GM12878 (cell line): ENCODE results near the gene EFHC1. TPM values are rescaled to one million over a fixed set of nuclear protein-coding genes. Genes with fewer than 3 reads are reported as not detected.

ENCODE experiments used
- ATAC-seq: fragments of 200-7000 bp; cut with Tn5 transposase; 3 replicates; pipeline ENCODE4 v1.9.1; 2020; ENCODE audit warnings: mild to moderate bottlenecking, moderate library complexity
- BruUV-seq: library from RNA; stranded (reverse); fragments of 400-500 nt; replicated peaks from 2 replicates; lab custom pipeline; 2021; lab: Mats Ljungman, UMichigan
- CTCF ChIA-PET: fragments of 300-600 bp; sonication (Branson Sonifier 250); formaldehyde crosslinking; extraction: SDS; loops from one replicate; lab custom pipeline; 2021; ENCODE audit warnings: inconsistent platforms; lab: Yijun Ruan, JAX
- POLR2A ChIA-PET: fragments of 350-600 bp; formaldehyde crosslinking; extraction: SDS; loops from one replicate; lab custom pipeline; 2021; ENCODE audit warnings: inconsistent platforms; lab: Charles Lee
- RAD21 ChIA-PET: fragments of 300-600 bp; sonication (Branson Sonifier 250); formaldehyde crosslinking; loops from one replicate; lab custom pipeline; 2023; ENCODE audit warnings: antibody characterized with exemption; ENCODE audit not compliant: unreplicated experiment; lab: Charles Lee
- SMC1A ChIA-PET: fragments of 300-600 bp; sonication (Branson Sonifier 250); formaldehyde crosslinking; loops from one replicate; lab custom pipeline; 2023; ENCODE audit not compliant: unreplicated experiment, uncharacterized antibody; lab: Charles Lee
- DNase-seq: peaks from one replicate; pipeline ENCODE4 v3.0.0-alpha.2; 2011; ENCODE audit warnings: low read depth, low spot score
- FAIRE-seq: peaks from 3 replicates; lab custom pipeline; 2011; peaks lifted over from hg19 to GRCh38; lab: Jason Lieb, UNC
- H2AFZ ChIP-seq: 2 replicates; pipeline ENCODE4 v1.6.0; 2011; ENCODE audit warnings: low read depth, low read length, control low read depth; ENCODE audit not compliant: control insufficient read depth
- H3K27ac ChIP-seq: 2 replicates; pipeline ENCODE4 v1.5.1; 2011; ENCODE audit warnings: control low read depth; ENCODE audit not compliant: control insufficient read depth, insufficient read depth
- H3K27me3 ChIP-seq, 2 experiments: replicated peaks in 1 of 2; 2 replicates each; pipeline versions ENCODE4 v1.6.0 to v1.6.1; 2011; ENCODE audit warnings: low read length in 1 of 2; ENCODE audit not compliant: control insufficient read depth in 2 of 2, insufficient read depth in 2 of 2
- H3K36me3 ChIP-seq, 2 experiments: 2 replicates each; pipeline ENCODE4 v1.5.1; 2011; ENCODE audit warnings: low read length in 1 of 2; ENCODE audit not compliant: control insufficient read depth in 2 of 2, insufficient read depth in 2 of 2
- H3K4me1 ChIP-seq: 2 replicates; pipeline ENCODE4 v1.6.1; 2011; ENCODE audit warnings: mild to moderate bottlenecking, low read length, moderate library complexity, mixed read lengths; ENCODE audit not compliant: control insufficient read depth, insufficient read depth
- H3K4me2 ChIP-seq: 2 replicates; pipeline ENCODE4 v1.6.0; 2011; ENCODE audit warnings: control low read depth; ENCODE audit not compliant: control insufficient read depth, insufficient read depth
- H3K4me3 ChIP-seq: fragments of 200-600 bp; sonication (generic); 2 replicates; pipeline ENCODE4 v1.5.1; 2016
- H3K79me2 ChIP-seq: 2 replicates; pipeline ENCODE4 v1.6.0; 2011; ENCODE audit warnings: low read length; ENCODE audit not compliant: control insufficient read depth, insufficient read depth
- H3K9ac ChIP-seq: 2 replicates; pipeline ENCODE4 v1.8.0; 2011; ENCODE audit warnings: low read length, control low read depth, mixed read lengths; ENCODE audit not compliant: control insufficient read depth, insufficient read depth
- H3K9me3 ChIP-seq: replicated peaks from 3 replicates; pipeline ENCODE4 v1.5.1; 2011; ENCODE audit warnings: mild to moderate bottlenecking, low read length; ENCODE audit not compliant: control insufficient read depth, insufficient read depth
- H4K20me1 ChIP-seq: 2 replicates; pipeline ENCODE4 v1.6.0; 2011; ENCODE audit not compliant: control insufficient read depth, insufficient read depth
- EGR1 ChIP-seq, 2 experiments: IDR thresholded peaks; 1 replicate in 1 of 2; 2 replicates in 1 of 2; pipeline ENCODE4 v1.6.1; 2011 to 2012; ENCODE audit warnings: low read depth in 2 of 2, low read length in 2 of 2, borderline replicate concordance in 1 of 2, mild to moderate bottlenecking in 1 of 2, moderate library complexity in 1 of 2
- HDAC2 ChIP-seq: fragments of 200-600 bp; sonication (generic); IDR thresholded peaks from 2 replicates; pipeline ENCODE4 v1.6.1; 2017
- NR2C2 ChIP-seq: IDR thresholded peaks from 2 replicates; pipeline ENCODE4 v1.6.1; 2011; ENCODE audit warnings: borderline replicate concordance, low read depth; ENCODE audit not compliant: control insufficient read depth, insufficient read length
- PAX8 ChIP-seq: fragments of 450-650 bp; IDR thresholded peaks from 2 replicates; pipeline ENCODE4 v1.6.1; 2017; ENCODE audit warnings: mild to moderate bottlenecking, moderate library complexity
- SMARCA5 ChIP-seq: fragments of 450-650 bp; IDR thresholded peaks from 2 replicates; pipeline ENCODE4 v1.6.1; 2017; ENCODE audit warnings: mild to moderate bottlenecking
- ZBTB11 ChIP-seq: fragments of 450-650 bp; formaldehyde crosslinking; IDR thresholded peaks from 2 replicates; pipeline ENCODE4 v1.5.0; 2022; ENCODE audit warnings: mild to moderate bottlenecking, missing genetic modification characterization
- ZSCAN29 ChIP-seq: fragments of 450-650 bp; IDR thresholded peaks from 2 replicates; pipeline ENCODE4 v1.6.1; 2017; ENCODE audit warnings: mild to moderate bottlenecking, moderate library complexity
- WGBS: methylation state at CpG from one replicate; pipeline ENCODE4 v1.1.6; 2016; ENCODE audit warnings: low lambda C conversion rate; ENCODE audit not compliant: insufficient replicate concordance, insufficient coverage; ENCODE audit errors: missing lambda C conversion rate; 5-methylcytosine and 5-hydroxymethylcytosine counted together
- in situ Hi-C: fragments of 300-500 bp; cut with MboI; formaldehyde crosslinking; loops from 9 replicates; pipeline ENCODE4 v1.14.3; 2018; ENCODE audit warnings: mixed read lengths
- intact Hi-C: fragments of 100-400 bp; cut with micrococcal nuclease; formaldehyde crosslinking; loops from one replicate; pipeline ENCODE4 v1.14.2; 2022; ENCODE audit not compliant: unreplicated experiment
- polyA plus RNA-seq, 11 experiments: library from polyadenylated mRNA; depleted of rRNA in 4 of 11; unstranded in 6 of 11; stranded (reverse) in 5 of 11; fragments of >200 nt; fragmentation: Nextera tagmentation in 4 of 11; fragmentation: Illumina TruSeq in 1 of 11; extraction: Ambion mirVana in 4 of 11; extraction: Trizol in 1 of 11; gene quantifications; 1 replicate in 1 of 11; 2 replicates in 10 of 11; pipeline versions ENCODE4 v1.2.1 to v1.2.3, GENCODE V29; 2011 to 2016; ENCODE audit warnings: inconsistent platforms in 2 of 11, missing spikeins in 2 of 11, low read depth in 1 of 11
- total RNA-seq, 4 experiments: library from RNA; depleted of rRNA in 3 of 4; stranded (reverse); fragments of >200 nt in 3 of 4; fragmentation: Illumina TruSeq in 1 of 4; extraction: Trizol in 1 of 4; gene quantifications; 2 replicates each; pipeline versions ENCODE4 v1.2.1 to v1.2.3, GENCODE V29; 2013 to 2021

The EFHC1 gene
- total and polyA plus RNA-seq, 10 of the 15 experiments (the other 5 are each of a cell fraction or from before 2014, with no cell fraction given), result 5.5 to 14.5 (median 8.8) TPM

- RAD21 ChIA-PET, result interaction anchor here (1.1 to 1.5 kb wide), 3 partner anchors 75 to 152 kb away, joined by 3 to 5 read pairs (median 3); no protein-coding TSS in a partner anchor
- no peaks in the 10 kb centered on the region for H3K9me3 ChIP-seq
- SMC1A ChIA-PET, result interaction anchor here (0.8 to 13.5 kb wide), 6 partner anchors 28 to 250 kb away, joined by 3 to 249 read pairs (median 4); no protein-coding TSS in a partner anchor
- intact Hi-C loops, result loop anchor here (10.0 kb wide), 1 partner anchor 571 kb away; the partner anchor contains the start of gene GSTA4
- CTCF ChIA-PET, result interaction anchor here (1.1 to 11.2 kb wide), 6 partner anchors 9 to 185 kb away, joined by 3 to 118 read pairs (median 4); no protein-coding TSS in a partner anchor
- ATAC-seq (no peak), FAIRE-seq (no peak), DNase-seq (no peak)
- POLR2A ChIA-PET, result no interaction called here
- H4K20me1 ChIP-seq, result no peaks in the 10 kb centered on the region
- no peak overlapping the region for H3K27ac ChIP-seq
- no TSS peak for BruUV-seq
- TF ChIP-seq ZBTB11 (CRISPR knock-in tag) (no peak), HDAC2 (no peak), EGR1 (IDR thresholded peaks at IDR 0.05; ENCODE audit: borderline replicate concordance in 1 of 2, low read depth in 2 of 2, low read length in 2 of 2) (no peak), PAX8 (no peak), NR2C2 (no peak), SMARCA5 (no peak), ZSCAN29 (no peak)
- no peaks in the 10 kb centered on the region for H3K27me3 ChIP-seq
- peaks cover 6% of the 10 kb centered on the region; the same call in 1 of the 2 replicates for H3K4me1 ChIP-seq
- H3K36me3 ChIP-seq, result no peaks in the 10 kb centered on the region
- no peak overlapping the region for H3K4me2 ChIP-seq
- in situ Hi-C loops, result no loop called here
- H3K79me2 ChIP-seq, result no peaks in the 10 kb centered on the region; the same call in 1 of the 2 replicates
- H2AFZ ChIP-seq, result no peak overlapping the region
- no peak overlapping the region for H3K9ac ChIP-seq
- WGBS, result 100% methylated on average over 8 of the region's 8 CpGs
- H3K4me3 ChIP-seq, result no peak overlapping the region
These were observed 3.8 kb downstream of the EFHC1 start for GRCh38 chr6:52423971-52424381.
